Stimulated activated CD4-positive, alpha-beta T cell treated with anti-CD3 and anti-CD28 coated beads, Interleukin-12 subunit alpha, Interleukin-12 subunit beta, amount 100 ng/mL, for 48 hours (primary cell): ENCODE measurements around the gene RBKS.
A peak's percentile ranks its signal among the peaks of the same experiment; 100 is the strongest.

Experiments used
- DNase-seq, 3 donors: peaks; one replicate each; pipeline ENCODE4 v3.0.0-alpha.2; 2020; ENCODE audit warnings: low read depth in 2 of 3, low spot score in 1 of 3

The RBKS gene

DNA sequence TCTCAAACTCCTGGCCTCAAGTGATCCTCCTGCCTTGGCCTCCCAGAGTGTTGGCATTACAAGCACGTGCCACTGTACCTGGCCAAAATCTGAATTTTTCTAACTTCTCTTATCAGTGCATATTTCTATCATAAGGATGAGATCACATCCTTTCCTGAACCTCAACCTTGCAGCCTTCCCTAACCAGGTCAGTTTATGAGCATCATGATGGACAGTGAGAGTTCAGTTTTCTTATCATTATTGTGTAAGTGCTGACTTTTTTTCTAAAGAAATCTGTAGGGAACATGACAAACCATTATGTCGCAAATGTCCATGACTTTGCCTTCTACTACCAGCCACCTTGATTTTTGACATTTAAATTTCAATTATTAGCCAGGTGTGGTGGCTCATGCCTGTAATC, 87.1 kb downstream of the RBKS start:
- DNase-seq: no peak

DNA sequence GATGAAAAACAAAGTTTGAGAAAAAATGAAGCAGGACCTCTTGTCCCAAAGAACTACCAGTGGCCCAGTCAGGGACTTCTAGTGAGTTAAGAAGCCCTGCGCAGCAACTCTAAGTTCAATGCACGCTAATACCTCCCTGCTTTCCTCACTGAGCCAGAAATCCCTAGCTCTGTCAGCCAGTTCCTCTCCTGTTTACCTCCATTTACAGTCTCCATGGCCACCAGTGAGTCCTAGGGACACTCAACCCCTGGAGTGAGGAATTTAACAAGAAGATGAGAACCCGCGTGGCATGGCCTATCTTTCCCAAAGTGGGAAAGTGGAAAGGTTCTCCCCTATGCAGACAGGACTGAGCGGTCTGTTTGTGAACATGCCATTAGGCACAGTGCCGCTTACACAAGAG, 87.6 kb downstream of the RBKS start:
- DNase-seq: no peak

DNA sequence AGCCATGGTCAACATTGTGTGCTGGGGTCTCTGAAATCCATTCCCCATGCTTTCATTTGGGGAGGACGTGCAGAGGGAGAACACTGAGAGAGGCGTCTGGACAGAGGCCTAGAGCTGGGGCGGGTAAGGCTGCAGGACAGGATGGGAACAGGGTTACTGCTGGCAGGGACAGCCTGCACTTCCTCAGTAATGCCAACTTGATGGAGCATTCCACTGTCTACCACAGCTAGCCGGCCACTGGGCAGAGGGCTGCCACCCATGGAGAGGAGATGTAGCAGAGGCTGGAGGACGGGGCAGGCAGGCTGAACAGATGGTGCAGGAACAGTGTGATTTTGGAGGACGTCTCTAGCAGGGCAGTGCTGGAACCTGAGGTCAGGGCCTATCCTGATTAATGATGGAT, 89.3 kb downstream of the RBKS start:
- DNase-seq: no peak

DNA sequence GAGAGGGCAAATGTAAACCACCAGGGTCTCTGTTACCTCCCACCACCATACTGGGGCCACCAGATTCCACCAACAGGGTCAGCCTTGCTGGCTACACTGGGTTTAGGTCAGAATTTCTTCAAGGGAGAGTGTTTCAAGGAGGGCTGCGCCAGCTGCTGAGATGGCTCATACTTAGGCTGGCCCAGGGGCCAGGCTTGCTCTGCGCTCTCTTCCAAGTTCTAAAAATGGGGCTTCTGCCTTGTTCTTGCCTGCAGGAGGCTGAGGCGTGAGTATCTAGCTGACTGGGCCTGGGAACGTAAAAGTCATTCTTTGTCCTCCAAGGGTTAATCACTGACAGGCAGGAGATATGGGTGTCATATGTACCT, 90.6 kb downstream of the RBKS start:
- DNase-seq: no peak

DNA sequence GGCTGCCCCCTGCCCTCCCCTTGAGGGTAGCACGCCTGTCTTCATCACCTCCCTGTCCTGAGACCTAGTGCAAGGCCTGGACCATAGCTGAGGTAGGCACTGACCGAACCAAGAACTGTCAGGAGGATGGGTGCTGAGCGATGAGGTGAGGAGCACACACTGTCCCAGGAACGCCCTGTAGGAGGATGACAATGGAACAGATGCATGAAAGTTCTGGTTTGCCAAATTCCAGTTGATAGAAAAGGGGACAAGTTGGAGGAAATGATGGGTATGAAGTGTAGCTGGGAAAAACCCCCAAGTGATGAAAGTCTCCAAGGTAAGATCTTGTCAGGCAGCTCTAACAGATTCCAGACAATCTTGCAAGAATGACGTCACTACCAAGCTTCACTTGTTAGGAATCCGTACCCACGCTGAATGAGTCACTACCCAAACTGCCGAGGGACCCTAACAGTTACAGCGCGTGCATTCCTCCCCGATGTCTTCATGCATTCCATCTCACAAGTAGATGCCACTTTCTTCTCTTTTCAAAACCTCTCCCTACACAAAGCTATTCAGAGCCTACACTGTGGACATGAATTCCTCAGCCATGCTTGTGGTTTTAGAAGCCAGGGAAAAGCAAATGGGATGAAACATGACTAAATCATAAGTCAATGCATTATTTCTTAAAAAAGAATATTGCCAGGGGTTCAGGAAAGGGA, 91.1 kb downstream of the RBKS start:
- no peak for DNase-seq

DNA sequence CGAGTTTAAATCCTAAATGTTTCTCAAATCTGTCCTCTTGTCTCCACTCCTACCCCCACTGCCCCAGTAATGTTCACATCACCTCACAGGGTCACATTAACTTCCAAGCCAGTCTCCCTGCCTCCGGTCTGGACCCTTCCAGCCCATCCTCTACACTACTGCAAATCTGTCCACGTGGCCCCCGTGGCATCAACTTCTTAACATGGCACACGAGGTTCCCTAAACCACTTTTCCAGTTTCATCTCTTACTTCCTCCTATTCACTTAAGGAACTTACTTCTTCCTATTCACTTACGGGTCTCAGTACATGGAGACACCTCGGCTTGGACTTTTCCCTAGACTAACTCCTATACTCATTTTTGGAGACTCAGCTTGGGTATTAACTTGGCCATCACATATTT, 91.7 kb downstream of the RBKS start:
- no peak for DNase-seq

DNA sequence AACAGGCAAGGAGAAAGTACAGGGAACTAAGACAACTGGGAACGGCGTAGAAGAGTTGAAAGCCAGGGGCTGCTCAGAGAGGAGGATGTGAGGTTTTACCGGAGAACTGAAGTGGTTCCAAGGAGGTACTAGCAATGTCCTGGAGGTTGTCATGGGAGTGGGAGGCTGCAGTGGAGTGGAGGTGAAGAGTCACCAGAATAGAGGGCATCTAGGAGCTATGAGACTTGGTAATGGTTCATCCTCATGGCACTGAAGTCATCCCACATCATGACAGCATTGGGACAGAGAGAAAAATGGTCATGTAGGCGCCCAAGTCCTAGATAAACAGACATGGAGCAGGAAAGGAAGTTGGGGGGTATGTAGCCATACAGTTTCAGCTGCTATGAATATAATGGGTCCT, 92.3 kb downstream of the RBKS start:
- no peak for DNase-seq

DNA sequence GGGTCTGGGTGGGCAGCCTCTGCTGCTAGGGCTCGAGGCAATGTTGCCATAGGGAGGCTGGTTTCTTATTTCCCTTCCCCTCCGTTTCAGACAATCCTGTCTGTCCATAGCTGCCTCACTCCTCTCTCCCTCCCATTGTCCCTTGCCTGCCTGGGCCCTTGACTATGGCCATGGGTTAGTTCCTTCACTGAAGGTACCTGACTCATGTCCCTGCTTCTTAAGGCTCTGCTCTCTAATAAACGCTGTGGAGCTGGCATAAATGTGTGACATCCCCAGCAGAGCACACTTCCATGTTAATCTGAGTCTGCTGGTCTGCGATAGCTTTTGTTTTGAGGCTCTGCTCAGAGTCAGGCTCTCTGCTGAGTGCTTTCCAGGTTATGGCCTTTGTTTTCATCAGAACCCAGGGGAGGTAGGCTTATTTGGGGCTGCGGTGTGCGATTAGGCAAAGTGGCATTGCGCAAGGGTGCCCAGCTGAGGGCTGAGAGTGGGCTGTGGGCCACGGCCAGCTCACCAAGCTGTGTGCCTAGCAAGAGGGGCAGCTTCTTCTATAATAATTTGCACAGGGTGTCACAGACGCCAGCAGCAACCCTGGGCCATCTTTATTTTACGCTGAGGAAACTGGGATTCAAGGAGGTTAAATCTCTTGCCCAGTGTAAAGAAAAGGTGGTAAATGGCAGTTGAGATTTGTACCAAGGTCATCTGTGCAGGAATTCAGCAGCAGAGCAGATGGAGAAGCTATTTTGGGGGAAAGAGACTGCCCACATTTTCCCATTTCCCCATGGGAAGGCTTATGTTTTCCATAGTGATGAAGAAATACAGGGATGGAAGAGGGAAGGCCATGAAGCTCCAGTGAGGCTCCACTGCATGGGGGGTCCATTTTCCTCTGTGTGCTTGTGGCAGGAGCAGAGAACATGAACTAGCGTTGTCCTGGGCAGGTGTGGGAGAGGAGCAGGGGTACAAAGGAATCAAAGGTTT, 93.1 kb downstream of the RBKS start:
- no peak for DNase-seq

DNA sequence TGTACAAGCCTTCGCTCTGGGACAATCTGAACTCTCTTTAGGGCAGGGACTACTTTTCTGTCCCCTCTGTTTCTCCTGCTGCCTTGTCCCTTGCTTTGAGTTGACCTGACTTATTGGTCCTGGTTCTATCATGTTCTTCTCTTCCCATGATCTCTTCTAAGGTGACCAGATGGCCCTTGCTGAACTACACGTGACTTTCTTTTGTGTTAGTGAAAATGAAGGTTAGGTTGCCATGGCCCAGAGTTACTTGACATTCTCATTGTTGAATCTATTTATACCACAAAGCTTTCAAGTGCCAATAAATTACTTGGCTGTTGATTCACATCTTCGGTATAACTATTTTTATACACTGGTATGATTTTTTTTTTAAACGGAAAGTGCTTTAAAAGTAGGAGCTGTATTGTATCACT, 94.3 kb downstream of the RBKS start:
- no peak for DNase-seq

DNA sequence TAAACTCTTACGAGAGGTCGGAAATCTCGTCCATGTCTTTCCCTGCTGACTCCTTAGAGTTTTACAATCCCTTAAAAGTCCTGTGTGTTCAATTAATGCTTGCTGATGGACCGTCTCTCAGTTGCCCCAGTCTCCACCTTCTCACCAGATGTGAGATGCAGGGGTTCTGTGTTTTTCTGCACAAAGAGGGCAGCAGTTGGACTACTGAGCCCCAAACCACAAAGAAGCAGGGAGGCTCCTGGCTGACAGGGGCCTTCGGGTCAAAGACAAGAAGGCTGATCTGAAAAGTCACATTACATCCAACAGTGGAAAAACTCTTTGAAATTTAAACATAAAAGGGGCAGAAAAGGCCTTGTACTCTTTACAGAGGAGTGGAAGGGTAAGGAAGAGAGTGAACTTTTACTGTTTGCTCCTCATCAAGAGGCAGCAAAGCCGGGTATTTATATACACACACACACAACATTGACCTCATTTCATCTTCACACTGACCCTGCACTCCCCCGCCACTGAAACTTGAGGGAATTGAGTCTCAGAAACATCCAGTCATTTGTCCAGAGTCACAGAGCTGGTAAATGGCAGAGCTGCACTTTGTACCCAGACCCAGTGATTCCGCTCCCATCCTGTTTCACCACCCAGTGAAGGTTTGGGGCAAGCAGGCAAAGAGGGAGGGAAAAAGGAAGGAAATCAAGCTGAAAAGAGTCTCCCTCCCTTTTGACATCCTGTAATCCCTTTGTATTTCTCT, 94.9 kb downstream of the RBKS start:
- no peak for DNase-seq

DNA sequence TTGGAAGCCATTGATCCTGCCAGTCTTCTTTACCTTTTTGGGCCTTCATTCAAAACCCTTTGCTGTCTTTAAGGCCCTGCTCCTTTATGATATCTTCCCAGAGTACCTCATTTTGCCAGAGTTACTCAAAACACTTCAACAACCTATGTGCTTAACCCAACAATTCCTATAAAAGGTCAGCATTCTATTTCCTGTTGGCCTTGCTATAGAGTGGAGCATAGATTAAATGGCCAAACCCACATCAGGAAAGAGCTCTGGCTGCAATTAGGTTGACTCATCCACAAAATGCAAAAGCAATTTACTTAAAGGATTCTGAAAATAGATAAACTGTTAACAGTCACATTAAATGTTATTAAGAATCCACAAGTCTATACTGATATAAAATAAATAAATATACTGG, 97.4 kb downstream of the RBKS start:
- no peak for DNase-seq

DNA sequence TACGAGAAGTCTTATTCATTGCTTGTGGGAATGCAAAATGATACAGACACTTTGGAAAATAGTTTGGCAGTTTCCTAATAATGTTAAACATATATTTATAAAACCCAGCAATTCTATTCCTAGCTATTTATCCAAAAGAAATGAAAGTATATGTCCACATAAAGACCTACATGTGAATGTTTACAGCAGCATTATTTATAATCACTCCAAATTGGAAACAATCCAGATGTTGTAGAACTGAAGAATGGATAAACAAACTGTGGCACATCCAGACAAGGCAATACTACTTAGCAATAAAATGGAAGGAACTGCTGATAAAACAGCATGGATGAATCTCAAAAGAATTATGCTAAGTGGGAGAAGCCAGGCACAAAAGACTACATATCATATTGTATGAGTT, 99.4 kb downstream of the RBKS start:
- DNase-seq: no peak

DNA sequence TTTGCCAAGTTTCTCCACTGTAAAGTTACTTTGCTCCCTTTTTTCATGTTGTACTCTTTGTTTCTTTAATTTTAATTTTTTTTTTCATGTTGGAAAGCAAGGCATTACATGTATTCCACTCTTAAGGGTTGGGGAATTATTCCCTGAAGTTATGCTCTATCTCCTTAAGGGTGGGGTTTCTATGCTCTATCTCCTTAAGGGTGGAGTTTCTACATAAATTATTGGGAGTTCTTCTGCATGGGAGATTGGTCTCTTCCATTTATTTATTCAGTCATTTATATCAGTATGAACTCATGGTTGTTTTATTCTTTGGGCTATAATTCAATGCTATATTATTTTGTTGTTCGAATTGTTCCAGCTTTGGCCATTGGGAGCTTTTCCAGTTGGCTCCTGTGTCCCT, 107.5 kb downstream of the RBKS start:
- no peak for DNase-seq

DNA sequence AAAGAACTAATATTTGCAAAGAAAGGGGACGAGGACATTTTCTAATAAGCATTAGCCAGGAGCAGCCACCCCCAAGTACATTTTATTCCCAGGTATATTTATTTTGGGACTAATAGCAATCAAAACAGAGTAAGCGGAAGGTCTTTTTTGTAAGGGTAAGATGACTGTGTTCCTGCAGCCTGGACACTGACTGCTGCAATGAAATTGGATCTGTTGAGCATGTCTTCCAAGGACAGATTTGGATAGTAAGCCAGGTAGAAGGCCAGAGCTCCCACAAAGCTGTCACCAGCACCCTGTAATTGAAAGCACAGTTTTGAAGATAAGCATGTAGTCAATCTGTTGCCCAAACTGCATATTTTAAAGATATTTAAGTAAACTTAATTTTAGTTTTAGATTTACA, 108.7 kb downstream of the RBKS start:
- no peak for DNase-seq

DNA sequence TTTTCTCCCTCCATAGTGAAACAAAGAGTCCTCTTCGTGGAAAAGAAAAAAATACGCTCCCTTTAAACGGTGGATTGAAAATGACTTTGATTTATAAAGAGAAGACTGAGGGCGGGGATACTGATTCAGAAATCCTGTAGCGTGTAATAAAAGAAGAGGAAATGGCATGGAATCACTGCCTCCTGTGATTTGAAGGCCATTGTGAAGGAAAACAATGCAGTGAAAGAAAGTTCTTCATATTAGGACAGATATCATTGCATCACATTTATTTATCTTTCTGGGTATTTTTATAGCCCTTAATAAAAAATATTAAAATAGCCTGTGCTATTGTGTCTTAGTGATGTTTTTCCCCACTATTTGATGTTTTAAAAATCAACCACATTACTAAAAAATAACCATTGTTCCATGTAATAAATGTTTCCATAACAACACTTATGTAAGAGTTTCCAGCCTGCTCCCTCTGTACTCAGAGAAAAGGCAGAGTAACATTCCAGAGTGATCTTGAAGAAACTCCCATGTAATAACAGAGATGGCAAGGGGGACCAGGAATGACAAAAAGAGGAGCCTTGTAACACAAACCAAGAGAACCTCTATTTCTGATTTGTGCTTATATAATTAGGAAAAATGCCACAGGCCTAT, 110.7 kb downstream of the RBKS start:
- no peak for DNase-seq

DNA sequence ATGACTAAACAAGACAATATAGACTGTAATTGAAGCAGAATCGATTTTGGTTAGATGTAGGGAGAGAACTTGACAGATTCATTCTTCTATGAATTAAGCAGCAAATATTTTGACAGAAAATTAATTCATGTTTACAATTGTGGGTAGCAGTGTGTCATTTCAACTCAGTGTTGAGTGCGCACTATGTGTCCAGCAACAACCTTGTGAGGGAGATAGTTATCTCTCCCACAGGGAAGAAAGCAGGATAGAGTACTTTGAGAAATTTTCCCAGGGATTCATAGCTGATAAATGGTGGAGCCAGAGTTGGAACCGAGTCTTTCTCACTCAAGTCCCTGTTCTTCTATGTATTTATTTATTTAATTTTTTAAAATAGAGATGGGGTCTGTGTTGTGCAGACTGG, 113.5 kb downstream of the RBKS start:
- DNase-seq: no peak

DNA sequence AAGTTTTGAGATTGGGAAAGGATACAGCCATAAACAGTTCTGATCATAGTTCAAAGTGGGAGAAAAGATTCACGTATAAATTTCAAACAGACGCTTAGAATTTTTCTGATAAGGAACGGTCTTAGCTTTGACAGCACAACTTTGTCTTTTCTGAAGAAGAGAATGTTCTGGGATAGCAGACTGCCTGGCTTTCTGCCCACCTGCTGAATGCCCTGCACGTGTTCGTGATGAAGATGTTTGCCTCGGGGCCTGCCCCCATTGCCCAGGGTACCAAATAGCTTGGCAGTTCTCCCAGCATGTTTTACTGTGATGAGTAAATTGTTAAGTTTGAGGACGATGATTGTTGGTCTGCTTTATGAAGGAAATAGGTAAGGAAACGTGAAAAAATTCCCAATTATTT, 114.1 kb downstream of the RBKS start:
- DNase-seq: no peak

DNA sequence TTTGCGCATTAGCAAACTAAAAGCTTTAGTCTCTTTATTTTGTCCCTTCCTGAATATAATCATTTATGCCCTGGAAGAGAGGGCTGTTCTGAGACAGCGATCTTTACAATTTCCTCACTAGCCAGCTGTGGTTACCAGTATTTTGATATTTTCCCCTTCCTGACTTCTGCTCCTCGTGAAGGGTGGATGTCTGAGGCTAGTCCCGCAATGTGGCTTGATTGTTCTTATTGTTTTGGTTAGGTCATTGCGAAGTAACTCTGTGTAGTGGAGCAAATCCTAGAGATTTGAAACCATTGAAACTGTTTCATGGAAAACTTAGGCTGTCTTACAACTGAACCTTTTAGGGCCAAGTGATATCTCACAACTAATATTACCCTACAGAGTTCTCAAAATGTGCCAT, 116.2 kb downstream of the RBKS start:
- DNase-seq: no peak

DNA sequence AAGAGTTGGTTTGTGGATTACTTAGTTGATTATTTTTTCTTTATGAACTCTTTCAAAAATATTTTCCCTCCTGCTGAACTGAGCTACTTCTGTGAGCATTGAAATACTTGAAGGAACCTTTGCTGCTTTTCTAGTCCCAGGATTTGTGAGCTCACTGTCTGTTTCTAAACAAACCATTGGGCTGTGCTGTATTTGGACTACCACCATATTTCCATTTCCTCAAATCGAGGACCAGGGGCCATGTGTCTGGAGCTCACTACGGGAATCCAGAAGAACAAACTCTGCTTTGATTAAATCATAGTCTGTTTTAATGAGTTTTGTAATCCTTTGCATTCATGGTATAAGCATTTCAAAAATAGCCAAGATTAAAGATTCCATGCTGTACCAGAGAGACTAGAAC, 117.4 kb downstream of the RBKS start:
- DNase-seq: no peak

DNA sequence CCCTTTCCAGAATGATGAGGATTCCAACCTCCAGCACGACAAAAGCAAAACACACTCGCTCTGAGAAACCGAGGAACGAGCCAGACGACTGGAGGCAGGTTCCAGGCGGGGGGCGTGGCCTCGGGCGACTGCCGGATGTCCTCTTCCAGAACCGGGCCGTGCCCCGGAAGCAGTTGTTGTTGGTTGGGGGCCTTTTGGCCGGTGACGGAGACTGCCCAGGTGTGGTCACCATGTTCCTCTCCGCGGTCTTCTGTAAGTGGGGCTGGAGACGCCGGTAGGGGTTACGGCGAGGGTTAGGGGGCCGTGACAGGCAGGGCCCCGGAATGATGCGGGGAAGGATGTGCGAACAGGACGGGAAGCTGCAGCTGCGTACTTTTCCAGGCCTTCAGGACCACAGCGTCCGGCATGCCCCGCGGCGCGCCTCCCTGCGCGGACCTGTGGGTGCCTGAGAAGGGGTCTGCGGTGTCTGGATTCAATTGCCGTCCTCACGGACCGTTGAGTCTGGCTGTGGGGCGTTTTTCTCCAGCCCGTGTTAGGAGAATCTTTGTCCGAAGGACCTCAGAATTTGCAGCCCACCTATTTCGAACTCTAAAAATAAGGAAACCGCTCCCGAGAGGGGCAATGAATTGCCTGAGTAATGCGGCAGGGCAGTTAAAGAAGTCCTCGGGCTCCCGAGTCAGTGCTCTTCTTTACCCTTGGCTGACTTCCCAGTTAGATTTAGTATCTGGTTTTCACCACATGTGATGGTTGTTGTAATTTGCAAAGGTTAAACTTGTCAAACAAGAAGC, 118.4 kb downstream of the RBKS start, which contains the start of gene MRPL33:
MRPL33 (plus strand) TSS at position 172 of the 788 bp plus-strand sequence; CDS start at position 231, 59 bp downstream.
- peak; percentile 83 to 93 (median 89) for DNase-seq

DNA sequence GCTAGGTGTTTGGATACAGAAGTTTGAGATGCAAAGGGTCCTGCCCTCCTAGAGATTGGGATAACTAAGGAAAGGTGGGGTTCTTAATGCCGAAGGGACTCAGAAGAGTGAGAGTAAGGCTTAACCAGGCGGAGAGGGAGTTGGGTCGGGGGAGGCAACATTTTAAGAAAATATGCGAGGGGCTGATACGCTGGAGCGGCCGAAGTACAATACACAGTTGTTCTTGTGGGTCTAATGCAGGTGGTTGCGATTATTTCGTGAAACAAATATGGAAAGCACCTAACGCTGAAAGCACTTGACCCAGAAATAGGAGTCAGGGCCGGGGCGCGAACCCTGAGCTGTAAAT, 119.0 kb downstream of the RBKS start:
- DNase-seq: no peak
